ENCODE measurements around the gene HYI.
"Not testable (repeated sequence)": the region's sequence is repeated elsewhere in the genome, so short reads cannot be mapped to it uniquely, and the experiment has no call there.

HYI gene

GRCh38 chr1:43464681-43465504 is 11.2 kb upstream of the HYI start:
- no peak for DNase-seq

- DNase-seq, result no peak
Measured at GRCh38 chr1:43463479-43463878, 9.7 kb upstream of the HYI start.

- DNase-seq, result no peak
Measured at GRCh38 chr1:43460988-43461693, 7.4 kb upstream of the HYI start.

- not testable (repeated sequence) for DNase-seq
Measured at GRCh38 chr1:43458379-43458778, 4.6 kb upstream of the HYI start.

GRCh38 chr1:43455213-43455889 is 1.6 kb upstream of the HYI start:
- no peak for DNase-seq

- peak; percentile 79 for DNase-seq
Measured at GRCh38 chr1:43454270-43455011, 710 bp upstream of the HYI start.

GRCh38 chr1:43452789-43453441 is 816 bp downstream of the HYI start:
- DNase-seq, result no peak

GRCh38 chr1:43451701-43452532 is 1.8 kb downstream of the HYI start:
- no peak for DNase-seq

GRCh38 chr1:43451157-43451591 is 2.6 kb downstream of the HYI start:
- no peak for DNase-seq

- no peak for DNase-seq
Measured at GRCh38 chr1:43450251-43450941, 3.3 kb downstream of the HYI start.

GRCh38 chr1:43449708-43450069 is 4.0 kb downstream of the HYI start:
- DNase-seq, result no peak

- DNase-seq, result no peak
Measured at GRCh38 chr1:43448955-43449707, 4.6 kb downstream of the HYI start.

GRCh38 chr1:43447891-43448708 is 5.6 kb downstream of the HYI start:
- DNase-seq, result no peak

- DNase-seq, result no peak
Measured at GRCh38 chr1:43446881-43447835, 6.6 kb downstream of the HYI start.

GRCh38 chr1:43446388-43446740 is 7.4 kb downstream of the HYI start:
- no peak for DNase-seq

- no peak for DNase-seq
Measured at GRCh38 chr1:43445606-43446387, 7.9 kb downstream of the HYI start.

- DNase-seq, result no peak
Measured at GRCh38 chr1:43444836-43445235, 8.9 kb downstream of the HYI start.
